ENCODE measurements around the gene KCNG1.

Gene KCNG1

GRCh38 chr20:51022803-51023616, at the start of gene KCNG1:
TSS of gene KCNG1 (minus strand) at chr20:51023107. CDS start at chr20:51010338, 12,769 bp downstream.
- TF ChIP-seq ZFX (IDR thresholded peaks at IDR 0.05; ENCODE audit: borderline replicate concordance): no peak
- TF ChIP-seq, protein P1, sequence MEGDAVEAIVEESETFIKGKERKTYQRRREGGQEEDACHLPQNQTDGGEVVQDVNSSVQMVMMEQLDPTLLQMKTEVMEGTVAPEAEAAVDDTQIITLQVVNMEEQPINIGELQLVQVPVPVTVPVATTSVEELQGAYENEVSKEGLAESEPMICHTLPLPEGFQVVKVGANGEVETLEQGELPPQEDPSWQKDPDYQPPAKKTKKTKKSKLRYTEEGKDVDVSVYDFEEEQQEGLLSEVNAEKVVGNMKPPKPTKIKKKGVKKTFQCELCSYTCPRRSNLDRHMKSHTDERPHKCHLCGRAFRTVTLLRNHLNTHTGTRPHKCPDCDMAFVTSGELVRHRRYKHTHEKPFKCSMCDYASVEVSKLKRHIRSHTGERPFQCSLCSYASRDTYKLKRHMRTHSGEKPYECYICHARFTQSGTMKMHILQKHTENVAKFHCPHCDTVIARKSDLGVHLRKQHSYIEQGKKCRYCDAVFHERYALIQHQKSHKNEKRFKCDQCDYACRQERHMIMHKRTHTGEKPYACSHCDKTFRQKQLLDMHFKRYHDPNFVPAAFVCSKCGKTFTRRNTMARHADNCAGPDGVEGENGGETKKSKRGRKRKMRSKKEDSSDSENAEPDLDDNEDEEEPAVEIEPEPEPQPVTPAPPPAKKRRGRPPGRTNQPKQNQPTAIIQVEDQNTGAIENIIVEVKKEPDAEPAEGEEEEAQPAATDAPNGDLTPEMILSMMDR (IDR thresholded peaks at IDR 0.05): no peak
- H3K27ac ChIP-seq: no peak within 1 kb of the TSS

- TF ChIP-seq ZFX (IDR thresholded peaks at IDR 0.05; ENCODE audit: borderline replicate concordance): no peak
- TF ChIP-seq, protein P1 (IDR thresholded peaks at IDR 0.05): no peak
- H3K27ac ChIP-seq: no peak overlapping the region
Observed at GRCh38 chr20:51070621-51071020, 47.7 kb upstream of the KCNG1 start.

DNA sequence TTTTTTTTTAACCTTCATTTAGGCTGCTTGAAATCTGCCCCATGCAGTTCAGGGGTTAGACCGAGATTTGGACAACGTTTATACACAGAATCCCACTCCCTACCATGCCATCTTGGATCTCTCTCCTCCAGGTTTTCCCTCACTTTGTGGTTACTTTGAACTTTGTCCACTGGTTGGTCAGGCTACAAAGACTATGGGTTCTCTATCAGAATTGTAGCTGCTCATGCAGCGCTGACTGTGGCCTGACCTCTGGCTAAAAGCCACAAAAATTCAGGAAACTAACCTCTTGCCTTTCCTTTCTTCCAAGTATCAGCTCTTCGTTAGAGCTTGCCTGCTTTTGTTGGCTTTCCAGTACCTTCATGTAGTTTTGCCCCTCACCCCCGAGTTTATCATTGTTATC, 44.9 kb upstream of the KCNG1 start:
- no peak for TF ChIP-seq ZFX (IDR thresholded peaks at IDR 0.05; ENCODE audit: borderline replicate concordance)
- TF ChIP-seq, protein P1 (IDR thresholded peaks at IDR 0.05): no peak
- no peak overlapping the region for H3K27ac ChIP-seq

- no peak overlapping the region for H3K27ac ChIP-seq
- TF ChIP-seq ZFX (IDR thresholded peaks at IDR 0.05; ENCODE audit: borderline replicate concordance): no peak
- TF ChIP-seq, protein P1 (IDR thresholded peaks at IDR 0.05): no peak
Observed at GRCh38 chr20:51065615-51066014, 42.7 kb upstream of the KCNG1 start.

- no peak overlapping the region for H3K27ac ChIP-seq
- no peak for TF ChIP-seq ZFX (IDR thresholded peaks at IDR 0.05; ENCODE audit: borderline replicate concordance)
- TF ChIP-seq, protein P1 (IDR thresholded peaks at IDR 0.05): no peak
Observed at GRCh38 chr20:51064137-51064536, 41.2 kb upstream of the KCNG1 start.

DNA sequence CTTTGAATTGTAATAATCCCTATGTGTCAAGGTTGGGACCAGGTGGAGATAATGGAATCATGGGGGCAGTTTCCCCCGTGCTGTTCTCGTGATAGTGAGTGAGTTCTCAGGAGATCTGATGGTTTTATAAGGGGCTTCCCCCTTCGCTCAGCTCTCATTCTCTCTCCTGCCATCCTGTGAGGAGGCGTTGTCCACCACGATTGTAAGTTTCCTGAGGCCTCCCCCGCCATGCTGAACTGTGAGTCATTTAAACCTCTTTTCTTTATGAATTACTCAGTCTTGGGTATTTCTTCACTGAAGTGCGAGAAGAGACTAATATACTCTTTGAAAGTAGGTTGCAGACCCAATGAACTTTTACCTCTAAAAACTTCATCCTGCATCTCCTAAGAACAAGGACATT, 39.2 kb upstream of the KCNG1 start:
- TF ChIP-seq, protein P1 (IDR thresholded peaks at IDR 0.05): no peak
- no peak for TF ChIP-seq ZFX (IDR thresholded peaks at IDR 0.05; ENCODE audit: borderline replicate concordance)
- H3K27ac ChIP-seq: no peak overlapping the region

GRCh38 chr20:51061418-51062045, 38.6 kb upstream of the KCNG1 start:
- no peak for TF ChIP-seq ZFX (IDR thresholded peaks at IDR 0.05; ENCODE audit: borderline replicate concordance)
- H3K27ac ChIP-seq: no peak overlapping the region

Measured in 22Rv1 (cell line).